T-helper 1 cell treated with Interleukin-12 subunit alpha and Interleukin-12 subunit beta and Interleukin-4 antibody, amounts not matched to agents 30 ng/mL and 1 ng/mL, for 36 hours (primary cell): Measurements from ENCODE around the gene BCAR3. TPM values are rescaled to one million over a fixed set of nuclear protein-coding genes. Genes with fewer than 3 reads are reported as not detected.

Experiments used
- intact Hi-C: fragments of 100-400 bp; cut with micrococcal nuclease; formaldehyde crosslinking; loops from one replicate; pipeline ENCODE4 v1.15.1; 2024
- total RNA-seq: library from RNA; stranded (reverse); gene quantifications from 2 replicates; pipeline ENCODE4 v1.2.3, GENCODE V29; 2022

Gene BCAR3
- total RNA-seq, 1 donor from 2014 or later, result 0.39 TPM

- intact Hi-C loops, result no loop called here
Observed at GRCh38 chr1:93603106-93603505, 78.5 kb downstream of the BCAR3 start.

- intact Hi-C loops, result no loop called here
Observed at GRCh38 chr1:93602101-93602500, 79.5 kb downstream of the BCAR3 start.

- intact Hi-C loops, result no loop called here
Observed at GRCh38 chr1:93601686-93602085, 80.0 kb downstream of the BCAR3 start.

- intact Hi-C loops, result no loop called here
Observed at GRCh38 chr1:93600663-93601062, 81.0 kb downstream of the BCAR3 start.

GRCh38 chr1:93599479-93599878 is 82.2 kb downstream of the BCAR3 start:
- intact Hi-C loops, result loop anchor here (10.0 kb wide), 1 partner anchor 1075 kb away; no protein-coding TSS in a partner anchor

- intact Hi-C loops, result loop anchor here (10.0 kb wide), 1 partner anchor 1076 kb away; no protein-coding TSS in a partner anchor
Observed at GRCh38 chr1:93598861-93599439, 82.7 kb downstream of the BCAR3 start.

- intact Hi-C loops, result loop anchor here (10.0 kb wide), 1 partner anchor 1076 kb away; no protein-coding TSS in a partner anchor
Observed at GRCh38 chr1:93598396-93598795, 83.2 kb downstream of the BCAR3 start.

GRCh38 chr1:93597709-93598108 is 83.9 kb downstream of the BCAR3 start:
- intact Hi-C loops, result loop anchor here (10.0 kb wide), 1 partner anchor 1077 kb away; no protein-coding TSS in a partner anchor

GRCh38 chr1:93596329-93597089 is 85.1 kb downstream of the BCAR3 start:
- intact Hi-C loops, result loop anchor here (10.0 kb wide), 1 partner anchor 1078 kb away; no protein-coding TSS in a partner anchor

GRCh38 chr1:93595743-93596142 is 85.9 kb downstream of the BCAR3 start:
- intact Hi-C loops, result loop anchor here (10.0 kb wide), 1 partner anchor 1079 kb away; no protein-coding TSS in a partner anchor

GRCh38 chr1:93595266-93595665 is 86.4 kb downstream of the BCAR3 start:
- intact Hi-C loops, result loop anchor here (10.0 kb wide), 1 partner anchor 1080 kb away; no protein-coding TSS in a partner anchor

- intact Hi-C loops, result loop anchor here (10.0 kb wide), 1 partner anchor 1080 kb away; no protein-coding TSS in a partner anchor
Observed at GRCh38 chr1:93594603-93594880, 87.1 kb downstream of the BCAR3 start.

- intact Hi-C loops, result loop anchor here (10.0 kb wide), 1 partner anchor 1081 kb away; no protein-coding TSS in a partner anchor
Observed at GRCh38 chr1:93593854-93594602, 87.6 kb downstream of the BCAR3 start.

GRCh38 chr1:93592551-93592949 is 89.1 kb downstream of the BCAR3 start:
- intact Hi-C loops, result loop anchor here (10.0 kb wide), 1 partner anchor 1082 kb away; no protein-coding TSS in a partner anchor

- intact Hi-C loops, result loop anchor here (10.0 kb wide), 1 partner anchor 1083 kb away; no protein-coding TSS in a partner anchor
Observed at GRCh38 chr1:93591676-93592550, 89.7 kb downstream of the BCAR3 start.

GRCh38 chr1:93591291-93591675 is 90.4 kb downstream of the BCAR3 start:
- intact Hi-C loops, result loop anchor here (10.0 kb wide), 1 partner anchor 1084 kb away; no protein-coding TSS in a partner anchor

- intact Hi-C loops, result no loop called here
Observed at GRCh38 chr1:93588955-93589354, 92.7 kb downstream of the BCAR3 start.

GRCh38 chr1:93588206-93588605 is 93.4 kb downstream of the BCAR3 start:
- intact Hi-C loops, result no loop called here

GRCh38 chr1:93587354-93587753 is 94.3 kb downstream of the BCAR3 start:
- intact Hi-C loops, result no loop called here
